SK-N-DZ (cell line): ENCODE data around the gene IRF4. TPM values are rescaled to one million over a fixed set of nuclear protein-coding genes. Genes with fewer than 3 reads are reported as not detected.

Experiments used
- DNase-seq: peaks from one replicate; pipeline ENCODE4 v3.0.0-alpha.2; 2015; ENCODE audit warnings: low spot score
- polyA plus RNA-seq, 2 experiments: library from polyadenylated mRNA; depleted of rRNA; stranded (reverse); fragments of >200 nt; gene quantifications; 2 replicates each; pipeline ENCODE4 v1.2.3, GENCODE V29; 2014

IRF4 gene
- not detected in 2 replicates for polyA plus RNA-seq (2014; cell fraction: cytosol; rRNA removed)
- polyA plus RNA-seq (2014; cell fraction: nucleus; rRNA removed), result not detected in 2 replicates

DNA sequence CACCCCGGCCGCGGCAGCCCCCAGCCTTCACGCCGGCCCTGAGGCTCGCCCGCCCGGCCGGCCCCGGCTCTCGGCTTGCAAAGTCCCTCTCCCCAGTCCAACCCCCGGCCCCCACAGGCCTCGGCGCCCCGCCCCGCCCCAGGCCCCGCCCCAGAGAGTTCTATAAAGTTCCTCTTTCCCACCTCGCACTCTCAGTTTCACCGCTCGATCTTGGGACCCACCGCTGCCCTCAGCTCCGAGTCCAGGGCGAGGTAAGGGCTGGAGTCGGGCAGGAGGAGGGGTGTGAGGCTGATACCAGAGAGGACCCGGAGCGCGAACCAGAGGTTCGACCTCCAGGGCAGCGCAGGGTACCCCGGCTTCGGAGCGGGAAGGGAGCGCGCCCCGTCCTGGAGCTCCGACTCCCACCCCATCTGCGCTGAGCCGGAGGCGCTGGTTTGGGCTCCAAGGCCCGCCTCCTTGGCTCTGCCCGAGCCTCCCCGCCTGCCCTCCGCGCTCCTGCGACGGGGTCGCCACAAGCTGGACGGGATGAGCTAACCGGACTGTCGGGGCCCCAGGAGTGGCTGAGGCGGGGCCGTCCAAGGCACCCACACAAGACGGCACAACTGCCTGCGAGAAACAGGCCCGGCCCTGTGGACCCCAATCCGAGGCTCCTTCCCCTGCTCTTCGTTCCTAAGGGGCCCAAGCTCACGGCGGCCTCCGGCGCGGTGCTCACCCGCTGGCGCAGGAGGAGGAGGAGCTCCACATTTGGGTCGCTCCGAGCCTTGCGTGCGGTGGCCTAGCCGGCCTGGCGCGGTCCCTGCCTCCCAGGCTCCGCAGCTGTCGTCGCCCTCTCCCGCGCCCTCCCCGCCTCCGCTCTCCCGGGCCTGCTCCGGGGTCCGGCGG, at the start of gene IRF4:
IRF4 (plus strand) TSS at position 194 of the 882 bp plus-strand sequence. CDS start 1,401 bp downstream, outside the sequence.
- DNase-seq, result no peak

DNA sequence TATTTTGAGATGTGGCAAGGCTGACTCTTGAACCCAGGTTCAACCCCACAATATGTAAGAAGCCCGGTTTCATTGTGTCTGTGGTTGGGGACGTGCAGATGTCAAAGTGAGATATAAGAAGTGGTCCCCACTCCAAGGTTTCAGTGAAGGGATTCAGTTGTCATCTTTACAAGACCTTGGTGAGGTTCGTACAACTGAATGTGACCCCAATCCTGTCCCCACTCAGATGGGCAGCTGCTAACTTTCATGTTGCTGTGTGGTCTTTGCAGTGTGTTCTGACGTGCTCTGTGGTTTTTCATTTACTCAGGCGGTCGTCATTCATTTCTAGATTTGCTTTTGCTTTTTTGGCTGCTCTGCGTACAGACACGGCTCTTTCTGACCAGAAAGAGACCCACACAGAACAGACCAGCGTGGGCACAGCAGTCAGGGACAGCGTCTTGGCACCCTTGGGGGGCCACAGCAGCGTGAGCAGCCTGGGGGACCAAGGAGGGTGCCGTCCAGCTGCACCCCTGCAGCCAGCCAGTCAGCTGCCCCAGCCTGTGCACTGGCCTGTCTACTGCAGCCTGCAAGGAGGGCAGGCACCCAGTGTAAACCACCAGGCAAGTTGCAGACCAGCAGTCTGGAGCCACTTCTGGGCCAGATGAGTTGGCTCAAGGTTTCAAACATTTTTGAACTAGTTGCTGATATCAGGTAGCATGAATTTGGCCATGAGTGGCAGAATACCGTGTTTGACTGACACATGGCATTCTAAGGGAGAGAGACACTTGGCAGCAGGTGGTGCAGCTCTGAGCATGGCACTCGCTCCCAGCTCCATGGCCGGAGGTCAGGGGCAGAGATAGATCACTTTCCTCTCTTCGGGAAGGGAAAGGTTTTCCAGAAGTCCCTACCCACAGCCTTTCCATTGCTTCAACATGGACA, 49.4 kb upstream of the IRF4 start:
- no peak for DNase-seq

- DNase-seq, result no peak
Observed at GRCh38 chr6:342832-343179, 48.7 kb upstream of the IRF4 start.

DNA sequence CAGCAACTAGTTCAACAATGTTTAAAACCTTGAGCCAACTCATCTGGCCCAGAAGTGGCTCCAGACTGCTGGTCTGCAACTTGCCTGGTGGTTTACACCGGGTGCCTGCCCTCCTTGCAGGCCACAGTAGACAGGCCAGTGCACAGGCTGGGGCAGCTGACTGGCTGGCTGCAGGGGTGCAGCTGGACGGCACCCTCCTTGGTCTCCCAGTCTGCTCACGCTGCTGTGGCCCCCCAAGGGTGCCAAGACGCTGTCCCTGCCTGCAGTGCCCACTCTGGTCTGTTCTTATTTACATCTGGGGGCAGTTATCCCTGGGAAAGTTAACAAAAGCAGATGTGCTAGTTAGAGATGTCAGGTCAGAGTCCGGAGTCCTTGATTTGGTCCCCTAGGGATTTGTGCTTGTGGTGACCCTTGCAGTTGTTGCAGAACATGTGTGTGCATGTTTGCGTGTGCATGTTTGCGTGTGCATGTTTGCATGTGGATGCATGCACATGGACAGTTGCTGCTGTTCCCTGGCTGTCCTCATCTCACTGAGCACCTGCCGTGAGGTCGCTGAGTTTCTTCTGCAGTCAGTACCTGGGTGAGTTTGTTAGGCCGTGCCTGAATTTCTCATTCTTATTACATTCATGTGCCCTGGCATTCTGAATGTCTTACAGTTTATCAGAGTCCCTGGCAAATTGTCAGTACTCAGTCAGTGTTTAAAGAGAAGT, 48.2 kb upstream of the IRF4 start:
- no peak for DNase-seq

- no peak for DNase-seq
Observed at GRCh38 chr6:343960-344815, 47.4 kb upstream of the IRF4 start.

GRCh38 chr6:344816-345340, 46.7 kb upstream of the IRF4 start:
- no peak for DNase-seq

GRCh38 chr6:345747-346385, 45.7 kb upstream of the IRF4 start:
- DNase-seq, result no peak

DNA sequence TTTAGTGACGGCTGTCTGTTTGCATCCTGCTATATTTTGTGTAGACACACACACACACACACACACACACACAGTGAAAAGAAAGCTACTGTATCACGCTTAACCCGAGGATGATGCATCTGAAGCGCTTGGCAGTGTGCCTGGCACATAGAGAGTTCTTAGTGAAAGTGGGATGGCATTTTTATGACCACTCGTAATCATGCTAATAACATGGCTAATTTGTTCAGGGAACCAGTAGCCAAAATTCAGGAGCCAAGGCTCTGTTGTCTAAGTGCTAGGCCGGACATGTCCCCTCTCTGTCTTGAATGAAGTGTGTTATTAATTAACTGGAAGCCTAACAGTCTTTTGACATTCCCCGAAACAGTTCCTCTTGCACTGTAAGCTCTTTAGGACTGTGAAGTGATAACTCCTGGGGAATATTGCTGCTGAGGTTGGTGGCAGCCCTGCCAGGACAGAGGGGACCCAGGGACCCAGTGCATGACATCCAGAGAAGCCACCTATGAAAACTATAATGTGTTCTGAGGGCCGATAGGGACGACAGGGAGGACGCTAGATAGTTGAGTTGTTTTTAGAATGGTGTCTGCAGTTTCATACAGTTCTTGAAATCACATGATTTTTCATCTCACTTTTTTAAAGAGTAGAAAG, 45.0 kb upstream of the IRF4 start:
- no peak for DNase-seq

DNA sequence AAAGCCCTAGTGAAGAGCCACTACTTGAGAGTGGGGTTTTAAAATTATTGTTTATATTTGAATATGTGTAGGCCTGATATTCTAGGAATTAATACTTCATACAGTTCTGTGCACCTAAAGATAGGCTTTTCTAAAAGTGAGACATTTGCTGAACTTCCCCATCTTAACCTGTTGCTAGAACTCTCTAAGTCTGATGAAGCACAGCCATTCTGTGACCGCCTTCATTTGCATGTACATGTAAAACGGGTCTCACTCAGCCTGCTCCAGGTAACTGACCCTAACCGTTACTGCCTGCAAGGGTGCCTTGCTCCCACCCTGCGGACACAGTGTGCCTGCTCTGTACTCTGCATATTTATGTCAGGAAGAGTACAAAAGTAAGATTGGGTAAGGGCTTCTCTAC, 44.3 kb upstream of the IRF4 start:
- DNase-seq, result no peak

DNA sequence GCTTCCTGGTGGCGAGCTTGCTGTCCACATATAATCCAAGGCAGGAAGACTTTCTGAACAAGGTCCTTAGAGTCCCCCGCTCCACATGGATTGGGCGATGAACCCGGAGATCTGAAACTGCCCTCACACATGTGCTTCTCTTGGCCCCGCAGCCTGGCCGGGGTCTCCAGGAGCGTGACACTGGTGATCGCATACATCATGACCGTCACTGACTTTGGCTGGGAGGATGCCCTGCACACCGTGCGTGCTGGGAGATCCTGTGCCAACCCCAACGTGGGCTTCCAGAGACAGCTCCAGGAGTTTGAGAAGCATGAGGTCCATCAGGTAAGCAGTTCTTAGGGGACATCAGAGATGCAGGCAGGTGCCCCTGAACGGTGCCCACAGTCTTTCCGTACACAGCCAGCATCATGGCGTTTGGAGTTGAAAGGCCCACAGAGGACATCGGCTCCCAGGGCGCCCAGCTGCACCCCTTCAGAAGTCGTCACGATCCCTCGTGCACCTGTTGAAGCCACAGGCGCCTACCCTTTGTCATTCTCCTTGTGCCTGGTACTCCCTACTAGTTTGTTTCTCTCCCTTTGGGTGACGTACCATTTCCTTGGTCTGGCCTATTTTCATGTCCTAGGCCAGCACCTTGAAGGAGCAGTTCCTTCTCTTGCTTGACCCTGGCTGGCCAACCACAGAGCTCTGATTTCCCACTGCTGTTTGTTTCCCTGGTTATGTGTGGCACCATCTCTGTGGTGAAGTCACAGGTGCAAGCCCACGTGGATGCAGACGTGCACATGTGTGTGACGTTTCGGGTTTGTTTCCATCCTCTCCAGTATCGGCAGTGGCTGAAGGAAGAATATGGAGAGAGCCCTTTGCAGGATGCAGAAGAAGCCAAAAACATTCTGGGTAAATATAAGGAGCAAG, 43.3 kb upstream of the IRF4 start:
- no peak for DNase-seq

DNA sequence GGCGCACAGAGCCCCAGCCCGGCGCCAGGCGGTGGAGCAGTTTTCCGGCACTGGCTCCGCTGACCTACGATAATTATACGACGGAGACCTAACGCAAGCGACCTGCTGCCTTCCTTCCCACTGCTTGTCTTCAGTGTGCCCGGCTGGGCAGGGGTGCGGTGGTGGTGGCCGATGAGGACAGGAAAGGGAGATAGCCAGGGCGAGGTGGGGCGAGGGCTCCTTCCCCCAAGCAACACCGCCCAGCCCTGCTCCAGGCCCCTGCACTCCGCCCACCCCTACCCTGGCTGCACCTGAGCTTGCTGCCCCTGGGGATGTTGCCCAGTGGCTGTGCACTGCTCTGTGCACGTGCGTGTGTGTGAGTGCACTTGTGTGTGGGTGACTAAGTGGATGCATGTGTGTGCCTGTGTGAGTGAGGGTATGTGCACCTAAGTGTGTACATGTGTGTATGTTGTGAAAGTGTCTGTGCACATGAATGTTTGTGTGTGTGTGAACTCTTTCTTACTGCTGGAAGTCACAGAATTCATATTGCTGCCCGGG, 42.6 kb upstream of the IRF4 start:
- no peak for DNase-seq

- no peak for DNase-seq
Observed at GRCh38 chr6:349491-349921, 42.0 kb upstream of the IRF4 start.

DNA sequence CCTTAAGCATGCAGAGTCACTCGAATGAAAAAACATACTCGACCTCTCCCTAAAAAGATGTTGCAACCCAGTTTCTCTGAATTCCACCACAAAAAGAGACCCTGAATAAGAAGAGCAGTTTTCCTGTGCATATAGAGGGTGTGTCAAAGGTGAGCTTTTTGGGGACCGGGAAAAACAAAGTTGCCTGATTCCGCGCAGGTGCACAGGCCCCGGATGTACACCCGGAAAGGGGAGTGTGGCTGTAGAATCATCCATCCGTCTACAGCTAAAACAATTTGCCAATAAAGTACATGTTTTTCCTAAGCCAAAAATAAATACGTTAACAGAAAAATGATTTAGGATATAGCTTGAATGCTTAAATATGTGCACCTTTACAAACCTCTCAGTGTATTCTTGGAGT, 41.2 kb upstream of the IRF4 start:
- DNase-seq, result no peak

DNA sequence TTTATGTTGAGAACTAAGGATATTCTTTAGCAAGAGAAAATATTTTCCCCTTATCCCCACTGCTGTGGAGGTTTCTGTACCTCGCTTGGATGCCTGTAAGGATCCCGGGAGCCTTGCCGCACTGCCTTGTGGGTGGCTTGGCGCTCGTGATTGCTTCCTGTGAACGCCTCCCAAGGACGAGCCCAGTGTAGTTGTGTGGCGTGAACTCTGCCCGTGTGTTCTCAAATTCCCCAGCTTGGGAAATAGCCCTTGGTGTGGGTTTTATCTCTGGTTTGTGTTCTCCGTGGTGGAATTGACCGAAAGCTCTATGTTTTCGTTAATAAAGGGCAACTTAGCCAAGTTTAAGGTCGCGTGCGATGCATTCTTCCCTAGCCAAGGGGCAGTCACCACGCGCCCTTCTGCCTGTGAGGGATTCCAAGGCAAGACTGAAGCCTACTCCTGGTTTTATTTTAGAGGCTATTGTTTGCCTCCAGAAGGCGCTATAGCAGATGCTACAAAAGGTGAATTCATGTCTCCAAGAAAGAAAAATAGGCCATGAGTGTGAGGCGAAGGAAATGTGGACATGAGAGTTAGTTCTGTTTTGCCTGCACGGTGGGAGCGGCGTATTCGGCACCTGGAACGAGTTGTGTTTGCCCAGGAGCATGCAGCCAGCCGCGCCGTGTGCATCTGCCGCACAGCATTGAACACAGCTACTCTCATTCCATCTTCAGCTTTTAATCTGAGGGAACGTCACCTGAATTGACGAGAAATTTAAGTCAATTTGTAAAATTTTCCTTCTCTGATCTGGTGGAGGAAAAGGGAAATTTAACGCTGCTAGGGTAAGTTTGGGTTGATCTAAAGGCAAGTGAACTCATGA, 40.3 kb upstream of the IRF4 start:
- no peak for DNase-seq

- no peak for DNase-seq
Observed at GRCh38 chr6:351867-352289, 39.7 kb upstream of the IRF4 start.

DNA sequence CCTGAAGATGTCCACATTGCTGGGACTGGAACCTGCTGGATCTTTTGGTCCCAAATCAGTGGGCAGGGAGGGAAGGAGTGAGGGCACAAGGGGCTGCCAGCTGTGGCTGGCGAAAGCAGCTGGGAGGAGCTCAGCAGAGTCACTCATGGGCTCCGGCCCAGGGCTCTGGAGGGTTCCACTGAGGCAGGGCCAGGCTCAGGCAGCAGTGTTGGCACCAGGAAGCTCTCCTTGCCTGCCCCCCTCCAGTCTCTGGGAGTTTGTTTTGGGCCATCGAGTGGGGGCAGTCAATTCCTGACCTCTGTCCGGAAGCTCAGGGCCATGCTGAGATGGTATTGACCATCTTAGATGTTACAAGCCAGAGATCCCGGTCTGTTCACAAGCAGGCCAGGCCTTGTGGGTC, 39.1 kb upstream of the IRF4 start:
- no peak for DNase-seq

DNA sequence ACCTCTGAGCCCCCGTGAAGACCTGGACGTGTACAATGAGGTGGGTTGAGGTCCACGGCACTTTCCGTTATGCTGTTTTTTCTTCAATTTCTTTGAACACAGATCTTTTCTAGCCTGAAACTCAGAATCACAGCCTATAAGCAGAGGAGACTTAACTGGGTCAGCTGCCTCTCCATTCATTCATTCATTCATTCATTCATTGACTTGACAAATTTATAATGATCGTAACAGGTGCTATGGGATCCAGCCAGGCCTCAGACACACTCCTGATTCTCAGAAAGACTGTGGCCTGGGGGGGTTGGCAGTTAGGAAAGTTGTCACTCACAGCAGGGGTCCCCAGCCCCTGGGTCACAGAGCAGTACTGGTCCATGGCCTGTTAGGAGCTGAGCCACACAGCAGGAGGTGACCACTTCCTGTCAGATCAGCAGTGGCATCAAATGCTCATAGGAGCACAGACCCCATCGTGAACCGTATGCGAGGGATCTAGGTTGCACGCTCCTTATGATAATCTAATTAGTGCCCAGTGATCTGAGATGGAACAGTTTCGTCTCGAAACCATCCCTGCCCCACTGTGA, 38.6 kb upstream of the IRF4 start:
- no peak for DNase-seq
